HG03135 (cell line): Measurements from ENCODE around the gene CR2.
"Not testable (repeated sequence)": the region's sequence is repeated elsewhere in the genome, so short reads cannot be mapped to it uniquely, and the experiment has no call there.

ENCODE experiments used
- ATAC-seq: cut with Tn5 transposase; IDR thresholded peaks from one replicate; pipeline ENCODE4 v1.9.1; 2021; ENCODE audit warnings: mild to moderate bottlenecking, moderate library complexity; ENCODE audit not compliant: unreplicated experiment

Gene CR2

GRCh38 chr1:207454046-207454964, at the start of gene CR2:
TSS of gene CR2 (plus strand) at chr1:207454328. CDS start at chr1:207454419, 91 bp downstream.
- peak; percentile 75 for ATAC-seq

- no peak for ATAC-seq
Measured at GRCh38 chr1:207404849-207405525, 49.1 kb upstream of the CR2 start.

GRCh38 chr1:207405814-207406213, 48.3 kb upstream of the CR2 start:
- no peak for ATAC-seq

- no peak for ATAC-seq
Measured at GRCh38 chr1:207407655-207408260, 46.4 kb upstream of the CR2 start.

GRCh38 chr1:207412845-207413244, 41.3 kb upstream of the CR2 start:
- ATAC-seq, result no peak

- ATAC-seq, result peak; percentile 84
Measured at GRCh38 chr1:207414606-207415108, 39.5 kb upstream of the CR2 start.

- ATAC-seq, result no peak
Measured at GRCh38 chr1:207417076-207417475, 37.1 kb upstream of the CR2 start.

- ATAC-seq, result no peak
Measured at GRCh38 chr1:207418351-207418750, 35.8 kb upstream of the CR2 start.

GRCh38 chr1:207420109-207420508, 34.0 kb upstream of the CR2 start:
- no peak for ATAC-seq

- ATAC-seq, result no peak
Measured at GRCh38 chr1:207421078-207421477, 33.0 kb upstream of the CR2 start.

- no peak for ATAC-seq
Measured at GRCh38 chr1:207423560-207424292, 30.4 kb upstream of the CR2 start.

GRCh38 chr1:207424570-207425131, 29.5 kb upstream of the CR2 start:
- ATAC-seq, result no peak

- ATAC-seq, result no peak
Measured at GRCh38 chr1:207427832-207428585, 26.1 kb upstream of the CR2 start.

GRCh38 chr1:207428783-207429182, 25.3 kb upstream of the CR2 start:
- ATAC-seq, result no peak

- peak; percentile 48 for ATAC-seq
Measured at GRCh38 chr1:207429963-207430362, 24.2 kb upstream of the CR2 start.

- ATAC-seq, result no peak
Measured at GRCh38 chr1:207430602-207431001, 23.5 kb upstream of the CR2 start.

- ATAC-seq, result no peak
Measured at GRCh38 chr1:207431508-207431907, 22.6 kb upstream of the CR2 start.

- ATAC-seq, result no peak
Measured at GRCh38 chr1:207433435-207433834, 20.7 kb upstream of the CR2 start.

- ATAC-seq, result not testable (repeated sequence)
Measured at GRCh38 chr1:207436746-207437145, 17.4 kb upstream of the CR2 start.

GRCh38 chr1:207440626-207441025, 13.5 kb upstream of the CR2 start:
- no peak for ATAC-seq
